Ovary (tissue), 3 donors: ENCODE data around the gene GIMD1.
"Not testable (repeated sequence)": the region's sequence is repeated elsewhere in the genome, so short reads cannot be mapped to it uniquely, and the experiment has no call there.

Experiments
- CTCF ChIP-seq, 3 donors: fragments of 450-650 bp in 2 of 3; fragments of 200-600 bp in 1 of 3; IDR thresholded peaks; one replicate each; pipeline versions ENCODE4 v1.5.1 to v1.8.0; 2016 to 2022; ENCODE audit warnings: antibody characterized with exemption in 3 of 3, mild to moderate bottlenecking in 1 of 3
- EP300 ChIP-seq: sonication (generic); formaldehyde crosslinking; IDR thresholded peaks from one replicate; pipeline ENCODE4 v1.6.1; 2017; ENCODE audit warnings: antibody characterized with exemption
- POLR2A ChIP-seq: fragments of 450-650 bp; IDR thresholded peaks from one replicate; pipeline ENCODE4 v1.6.1; 2017; ENCODE audit warnings: antibody characterized with exemption, mild to moderate bottlenecking, moderate library complexity
- donor health status: DM: no; HTN: no; CAD: no.

- not testable (repeated sequence) for TF ChIP-seq EP300; CTCF (IDR thresholded peaks at IDR 0.05); POLR2A
Observed at GRCh38 chr4:106321814-106322213, 46.8 kb downstream of the GIMD1 start.
